ENCODE results near the gene NUP205.

GRCh38 chr7:135666156-135666555 is 108.4 kb downstream of the NUP205 start:
- TF ChIP-seq POLR2A (IDR thresholded peaks at IDR 0.05; ENCODE audit: low read length) (no peak), GATA1 (IDR thresholded peaks at IDR 0.05; ENCODE audit: low read depth, low read length) (no peak)

All from erythroblast (primary cell).